GM12891 (cell line): ENCODE results near the gene SIK3.

Source experiments
- POLR2A ChIP-seq: IDR thresholded peaks from 2 replicates; pipeline ENCODE4 v1.6.1; 2011; ENCODE audit warnings: low read depth, low read length, control low read depth
- POLR2AphosphoS5 ChIP-seq: IDR thresholded peaks from 2 replicates; pipeline ENCODE4 v1.6.1; 2011; ENCODE audit warnings: low read depth, low read length, control low read depth
- TAF1 ChIP-seq: IDR thresholded peaks from 2 replicates; pipeline ENCODE4 v1.6.1; 2011; ENCODE audit warnings: low read depth, low read length, control low read depth

- no peak for TF ChIP-seq POLR2A
- TF ChIP-seq POLR2AphosphoS5, result no peak
- no peak for TF ChIP-seq TAF1
Measured at GRCh38 chr11:117070016-117070415, 28.2 kb downstream of the SIK3 start.
